ENCODE data around the gene XIRP2. TPM values are rescaled to one million over a fixed set of nuclear protein-coding genes. Genes with fewer than 3 reads are reported as not detected.

XIRP2 gene
- total and polyA plus RNA-seq, 4 donors: under 0.01 to 0.14 (median 0.01) TPM; not detected in 1

GRCh38 chr2:166900700-166901099, 12.4 kb downstream of the XIRP2 start:
- DNase-seq (ENCODE audit: low spot score): no peak
- H3K9ac ChIP-seq (ENCODE audit: low read depth in 1 of 2, low read length in 2 of 2): no peak overlapping the region
- no peak for TF ChIP-seq JUND (IDR thresholded peaks at IDR 0.05)
- no peak for TF ChIP-seq GABPA (IDR thresholded peaks at IDR 0.05 in 1 of 2, conservative IDR thresholded peaks at IDR 0.05 in 1 of 2)
- TF ChIP-seq, protein P1, sequence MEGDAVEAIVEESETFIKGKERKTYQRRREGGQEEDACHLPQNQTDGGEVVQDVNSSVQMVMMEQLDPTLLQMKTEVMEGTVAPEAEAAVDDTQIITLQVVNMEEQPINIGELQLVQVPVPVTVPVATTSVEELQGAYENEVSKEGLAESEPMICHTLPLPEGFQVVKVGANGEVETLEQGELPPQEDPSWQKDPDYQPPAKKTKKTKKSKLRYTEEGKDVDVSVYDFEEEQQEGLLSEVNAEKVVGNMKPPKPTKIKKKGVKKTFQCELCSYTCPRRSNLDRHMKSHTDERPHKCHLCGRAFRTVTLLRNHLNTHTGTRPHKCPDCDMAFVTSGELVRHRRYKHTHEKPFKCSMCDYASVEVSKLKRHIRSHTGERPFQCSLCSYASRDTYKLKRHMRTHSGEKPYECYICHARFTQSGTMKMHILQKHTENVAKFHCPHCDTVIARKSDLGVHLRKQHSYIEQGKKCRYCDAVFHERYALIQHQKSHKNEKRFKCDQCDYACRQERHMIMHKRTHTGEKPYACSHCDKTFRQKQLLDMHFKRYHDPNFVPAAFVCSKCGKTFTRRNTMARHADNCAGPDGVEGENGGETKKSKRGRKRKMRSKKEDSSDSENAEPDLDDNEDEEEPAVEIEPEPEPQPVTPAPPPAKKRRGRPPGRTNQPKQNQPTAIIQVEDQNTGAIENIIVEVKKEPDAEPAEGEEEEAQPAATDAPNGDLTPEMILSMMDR (IDR thresholded peaks at IDR 0.05; ENCODE audit: low read depth, low read length, missing input control): no peak
- no peak for TF ChIP-seq HNF4G (IDR thresholded peaks at IDR 0.05)
- no peak for TF ChIP-seq REST (IDR thresholded peaks at IDR 0.05)
- no peak for TF ChIP-seq YY1 (IDR thresholded peaks at IDR 0.05)
- TF ChIP-seq NR2F2 (IDR thresholded peaks at IDR 0.05): no peak
- no peak for TF ChIP-seq ATF3 (IDR thresholded peaks at IDR 0.05)
- TF ChIP-seq HNF4A (conservative IDR thresholded peaks at IDR 0.05): no peak
- no peak for TF ChIP-seq TAF1 (conservative IDR thresholded peaks at IDR 0.05)
- TF ChIP-seq FOXA1 (IDR thresholded peaks at IDR 0.05): no peak
- TF ChIP-seq EGR1 (IDR thresholded peaks at IDR 0.05; ENCODE audit: low read depth in 2 of 2): no peak
- TF ChIP-seq, protein P2, sequence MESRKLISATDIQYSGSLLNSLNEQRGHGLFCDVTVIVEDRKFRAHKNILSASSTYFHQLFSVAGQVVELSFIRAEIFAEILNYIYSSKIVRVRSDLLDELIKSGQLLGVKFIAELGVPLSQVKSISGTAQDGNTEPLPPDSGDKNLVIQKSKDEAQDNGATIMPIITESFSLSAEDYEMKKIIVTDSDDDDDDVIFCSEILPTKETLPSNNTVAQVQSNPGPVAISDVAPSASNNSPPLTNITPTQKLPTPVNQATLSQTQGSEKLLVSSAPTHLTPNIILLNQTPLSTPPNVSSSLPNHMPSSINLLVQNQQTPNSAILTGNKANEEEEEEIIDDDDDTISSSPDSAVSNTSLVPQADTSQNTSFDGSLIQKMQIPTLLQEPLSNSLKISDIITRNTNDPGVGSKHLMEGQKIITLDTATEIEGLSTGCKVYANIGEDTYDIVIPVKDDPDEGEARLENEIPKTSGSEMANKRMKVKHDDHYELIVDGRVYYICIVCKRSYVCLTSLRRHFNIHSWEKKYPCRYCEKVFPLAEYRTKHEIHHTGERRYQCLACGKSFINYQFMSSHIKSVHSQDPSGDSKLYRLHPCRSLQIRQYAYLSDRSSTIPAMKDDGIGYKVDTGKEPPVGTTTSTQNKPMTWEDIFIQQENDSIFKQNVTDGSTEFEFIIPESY (IDR thresholded peaks at IDR 0.05): no peak
- no peaks in the 10 kb centered on the region for H3K27me3 ChIP-seq (ENCODE audit: control insufficient read depth in 4 of 4, insufficient read depth in 4 of 4, low read length in 3 of 4)
- H3K27ac ChIP-seq (ENCODE audit: low read depth in 1 of 2, low read length in 2 of 2): no peak overlapping the region
- 53% methylated on average over 2 of the region's 2 CpGs for WGBS
- H3K4me1 ChIP-seq (ENCODE audit: control insufficient read depth in 4 of 4, insufficient read depth in 4 of 4, low read length in 3 of 4): no peaks in the 10 kb centered on the region
- H3K36me3 ChIP-seq (ENCODE audit: control insufficient read depth in 4 of 4, insufficient read depth in 3 of 4, low read depth in 1 of 4, low read length in 3 of 4): no peaks in the 10 kb centered on the region
- H3K9me3 ChIP-seq (ENCODE audit: control insufficient read depth in 4 of 4, low read length in 3 of 4): no peaks in the 10 kb centered on the region
- H3K4me3 ChIP-seq (ENCODE audit: low read depth in 1 of 3, low read length in 3 of 3): no peak overlapping the region

DNA sequence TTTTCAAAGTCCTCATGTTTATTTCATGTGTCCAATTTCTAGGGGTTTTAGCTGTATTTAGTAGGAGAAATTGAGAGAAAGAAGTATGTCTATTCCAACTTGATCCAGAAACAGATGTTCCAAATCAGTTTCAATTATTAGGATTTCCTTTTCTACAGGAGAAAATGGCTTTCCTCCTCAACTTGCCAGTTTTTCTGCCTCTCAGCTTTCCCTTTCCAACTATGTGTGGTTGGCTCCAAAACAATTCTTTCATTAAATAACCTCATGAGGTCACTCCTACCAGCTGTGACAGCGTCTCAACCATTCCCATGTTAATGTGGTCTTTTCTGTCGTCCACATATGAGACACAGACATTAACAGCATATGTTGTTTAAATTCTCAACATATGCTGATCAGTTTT, 13.1 kb downstream of the XIRP2 start:
- H3K27me3 ChIP-seq (ENCODE audit: control insufficient read depth in 4 of 4, insufficient read depth in 4 of 4, low read length in 3 of 4): no peaks in the 10 kb centered on the region
- no peak for DNase-seq (ENCODE audit: low spot score)
- no peak overlapping the region for H3K4me3 ChIP-seq (ENCODE audit: low read depth in 1 of 3, low read length in 3 of 3)
- no peak overlapping the region for H3K9ac ChIP-seq (ENCODE audit: low read depth in 1 of 2, low read length in 2 of 2)
- no peak for TF ChIP-seq MAX (IDR thresholded peaks at IDR 0.05)
- TF ChIP-seq SP1 (IDR thresholded peaks at IDR 0.05): no peak
- TF ChIP-seq RXRA (IDR thresholded peaks at IDR 0.05): no peak
- TF ChIP-seq EGR1 (IDR thresholded peaks at IDR 0.05; ENCODE audit: low read depth in 2 of 2): no peak
- TF ChIP-seq TAF1 (conservative IDR thresholded peaks at IDR 0.05): no peak
- TF ChIP-seq NR2F2 (IDR thresholded peaks at IDR 0.05): no peak
- no peak overlapping the region for H3K27ac ChIP-seq (ENCODE audit: low read depth in 1 of 2, low read length in 2 of 2)
- H3K36me3 ChIP-seq (ENCODE audit: control insufficient read depth in 4 of 4, insufficient read depth in 3 of 4, low read depth in 1 of 4, low read length in 3 of 4): no peaks in the 10 kb centered on the region
- WGBS: 73% methylated on average over 2 of the region's 2 CpGs
- H3K9me3 ChIP-seq (ENCODE audit: control insufficient read depth in 4 of 4, low read length in 3 of 4): no peaks in the 10 kb centered on the region
- H3K4me1 ChIP-seq (ENCODE audit: control insufficient read depth in 4 of 4, insufficient read depth in 4 of 4, low read length in 3 of 4): no peaks in the 10 kb centered on the region

Data from liver (tissue), 9 donors.